Natural killer cell (primary cell): ENCODE results near the gene STAT5B. TPM values are rescaled to one million over a fixed set of nuclear protein-coding genes. Genes with fewer than 3 reads are reported as not detected.

Experiments
- ATAC-seq, 3 donors: fragments of 150-1000 bp in 2 of 3; fragments of 200-7000 bp in 1 of 3; cut with Tn5 transposase; 1 replicate in 1 of 3; 2 replicates in 2 of 3; pipeline ENCODE4 v1.10.0; 2021; ENCODE audit warnings: mild to moderate bottlenecking in 2 of 3, moderate library complexity in 2 of 3
- DNase-seq, 2 donors: peaks; one replicate each; pipeline versions ENCODE4 v3.0.0 to v3.0.0-alpha.2; 2013 to 2021; ENCODE audit warnings: mixed read lengths in 1 of 2
- H3K27ac ChIP-seq: one replicate; pipeline ENCODE4 v1.5.1; 2013; ENCODE audit warnings: mild to moderate bottlenecking, low read length
- H3K27me3 ChIP-seq: one replicate; pipeline ENCODE4 v1.6.1; 2013; ENCODE audit warnings: low read length; ENCODE audit not compliant: control insufficient read depth, insufficient read depth
- H3K36me3 ChIP-seq: one replicate; pipeline ENCODE4 v1.6.1; 2013; ENCODE audit warnings: low read length; ENCODE audit not compliant: control insufficient read depth, insufficient read depth
- H3K4me1 ChIP-seq: one replicate; pipeline ENCODE4 v1.6.1; 2013; ENCODE audit warnings: low read length; ENCODE audit not compliant: control insufficient read depth, insufficient read depth
- H3K4me3 ChIP-seq: one replicate; pipeline ENCODE4 v1.5.1; 2013; ENCODE audit warnings: low read length
- H3K9me3 ChIP-seq: one replicate; pipeline ENCODE4 v1.6.1; 2013; ENCODE audit warnings: low read length; ENCODE audit not compliant: control insufficient read depth, insufficient read depth
- H3K27ac Mint-ChIP-seq, 2 donors: one replicate each; pipeline ENCODE4 v1.8.0; 2022; ENCODE audit warnings: mild to moderate bottlenecking in 2 of 2, mixed read lengths in 2 of 2, moderate library complexity in 1 of 2
- H3K27me3 Mint-ChIP-seq, 2 donors: one replicate each; pipeline ENCODE4 v1.8.0; 2022; ENCODE audit warnings: low read depth in 2 of 2, mixed read lengths in 2 of 2
- H3K36me3 Mint-ChIP-seq: one replicate; pipeline ENCODE4 v1.8.0; 2022; ENCODE audit warnings: mixed read lengths
- H3K4me1 Mint-ChIP-seq, 2 donors: one replicate each; pipeline ENCODE4 v1.8.0; 2022; ENCODE audit warnings: mixed read lengths in 2 of 2
- H3K4me3 Mint-ChIP-seq: one replicate; pipeline ENCODE4 v1.8.0; 2022; ENCODE audit warnings: mild to moderate bottlenecking, moderate library complexity, mixed read lengths
- H3K9me3 Mint-ChIP-seq, 2 donors: one replicate each; pipeline ENCODE4 v1.8.0; 2022; ENCODE audit warnings: mixed read lengths in 2 of 2
- WGBS: methylation state at CpG from one replicate; pipeline ENCODE4 v1.1.7; 2013; ENCODE audit warnings: missing lambda C conversion rate; ENCODE audit not compliant: insufficient coverage; 5-methylcytosine and 5-hydroxymethylcytosine counted together
- intact Hi-C: fragments of 100-400 bp; cut with micrococcal nuclease; formaldehyde crosslinking; loops from one replicate; pipeline ENCODE4 v1.14.2; 2022
- total RNA-seq, 4 donors: library from RNA; stranded (reverse); fragments of 120-200 nt in 1 of 4; gene quantifications; one replicate each; pipeline versions ENCODE4 v1.2.3 to v1.2.4, GENCODE V29; 2013 to 2022
- TF ChIP-seq, protein P1 (sequence below): fragments of 200-600 bp; IDR thresholded peaks from one replicate; pipeline ENCODE4 v1.8.0; 2022; ENCODE audit warnings: antibody characterized with exemption

STAT5B gene
- total RNA-seq, 3 donors from 2014 or later (not counting 1 experiment from before 2014, with no cell fraction given), result 79.9 to 112 (median 103) TPM

DNA sequence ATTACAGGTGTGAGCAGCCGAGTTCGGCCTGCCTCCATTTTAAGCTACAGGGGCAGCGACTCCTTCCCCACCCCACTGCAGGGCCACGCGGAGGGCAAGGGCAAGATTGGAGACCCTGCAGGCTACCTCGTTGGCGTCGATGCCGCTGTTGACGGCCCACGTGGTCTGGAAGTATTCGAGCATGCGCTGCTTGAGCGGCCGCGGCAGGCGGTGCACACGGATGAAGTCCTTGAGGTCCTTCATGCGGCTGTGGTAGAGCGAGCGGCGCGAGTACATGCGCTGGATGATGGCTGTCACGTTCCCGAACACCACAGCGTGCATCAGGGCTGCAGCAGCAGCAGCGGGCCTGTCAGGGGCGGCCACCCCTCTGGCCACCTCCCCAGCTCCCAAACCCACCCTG, 106.8 kb downstream of the STAT5B start:
- Histone ChIP-seq H3K4me1 (no peaks in the 10 kb centered on the region), H3K4me3 (no peak overlapping the region), H3K27ac (no peak overlapping the region), H3K9me3 (no peaks in the 10 kb centered on the region), H3K27me3 (no peaks in the 10 kb centered on the region), H3K36me3 (no peaks in the 10 kb centered on the region)
- WGBS, result 97% methylated on average over 29 of the region's 29 CpGs
- Mint-ChIP-seq H3K4me3 (no peak overlapping the region), H3K4me1 (no peaks in the 10 kb centered on the region), H3K27ac (no peak overlapping the region), H3K27me3 (peaks cover 0 to 6% of the 10 kb centered on the region in 2 donors), H3K9me3 (no peaks in the 10 kb centered on the region), H3K36me3 (no peaks in the 10 kb centered on the region)
- intact Hi-C loops, result no loop called here
- TF ChIP-seq, protein P1, sequence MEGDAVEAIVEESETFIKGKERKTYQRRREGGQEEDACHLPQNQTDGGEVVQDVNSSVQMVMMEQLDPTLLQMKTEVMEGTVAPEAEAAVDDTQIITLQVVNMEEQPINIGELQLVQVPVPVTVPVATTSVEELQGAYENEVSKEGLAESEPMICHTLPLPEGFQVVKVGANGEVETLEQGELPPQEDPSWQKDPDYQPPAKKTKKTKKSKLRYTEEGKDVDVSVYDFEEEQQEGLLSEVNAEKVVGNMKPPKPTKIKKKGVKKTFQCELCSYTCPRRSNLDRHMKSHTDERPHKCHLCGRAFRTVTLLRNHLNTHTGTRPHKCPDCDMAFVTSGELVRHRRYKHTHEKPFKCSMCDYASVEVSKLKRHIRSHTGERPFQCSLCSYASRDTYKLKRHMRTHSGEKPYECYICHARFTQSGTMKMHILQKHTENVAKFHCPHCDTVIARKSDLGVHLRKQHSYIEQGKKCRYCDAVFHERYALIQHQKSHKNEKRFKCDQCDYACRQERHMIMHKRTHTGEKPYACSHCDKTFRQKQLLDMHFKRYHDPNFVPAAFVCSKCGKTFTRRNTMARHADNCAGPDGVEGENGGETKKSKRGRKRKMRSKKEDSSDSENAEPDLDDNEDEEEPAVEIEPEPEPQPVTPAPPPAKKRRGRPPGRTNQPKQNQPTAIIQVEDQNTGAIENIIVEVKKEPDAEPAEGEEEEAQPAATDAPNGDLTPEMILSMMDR, result no peak
- no peak for DNase-seq
- ATAC-seq, result no peak

DNA sequence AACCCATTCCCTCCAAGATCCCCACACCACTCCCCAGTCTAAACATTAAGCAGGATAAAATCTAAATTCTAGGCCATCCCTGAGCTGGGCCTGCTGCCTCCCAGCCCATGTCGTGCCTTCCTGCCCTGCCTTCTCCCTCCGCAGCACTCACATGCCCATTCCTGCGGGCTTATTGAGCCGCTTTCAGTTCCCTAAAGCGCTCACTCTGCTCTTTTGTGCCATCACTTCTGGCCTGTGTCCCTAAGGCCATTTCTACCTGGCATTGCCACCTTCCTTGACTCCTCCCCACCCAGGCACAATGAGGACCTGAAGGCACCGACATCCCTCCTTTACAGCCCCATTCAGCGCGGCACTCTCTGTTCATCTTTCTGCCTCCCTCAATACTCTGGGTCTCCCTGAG, 108.4 kb downstream of the STAT5B start:
- Mint-ChIP-seq H3K9me3 (no peaks in the 10 kb centered on the region), H3K4me1 (peaks cover 0 to 4% of the 10 kb centered on the region in 2 donors), H3K27me3 (peaks cover 0 to 6% of the 10 kb centered on the region in 2 donors), H3K36me3 (no peaks in the 10 kb centered on the region), H3K27ac (no peak overlapping the region), H3K4me3 (no peak overlapping the region)
- WGBS, result 89% methylated on average over 8 of the region's 8 CpGs
- no peaks in the 10 kb centered on the region for H3K36me3 ChIP-seq
- H3K9me3 ChIP-seq, result no peaks in the 10 kb centered on the region
- DNase-seq (no peak), ATAC-seq (no peak)
- no peak overlapping the region for H3K4me3 ChIP-seq
- no peaks in the 10 kb centered on the region for H3K4me1 ChIP-seq
- intact Hi-C loops, result no loop called here
- TF ChIP-seq, protein P1, result no peak
- H3K27ac ChIP-seq, result no peak overlapping the region
- no peaks in the 10 kb centered on the region for H3K27me3 ChIP-seq

DNA sequence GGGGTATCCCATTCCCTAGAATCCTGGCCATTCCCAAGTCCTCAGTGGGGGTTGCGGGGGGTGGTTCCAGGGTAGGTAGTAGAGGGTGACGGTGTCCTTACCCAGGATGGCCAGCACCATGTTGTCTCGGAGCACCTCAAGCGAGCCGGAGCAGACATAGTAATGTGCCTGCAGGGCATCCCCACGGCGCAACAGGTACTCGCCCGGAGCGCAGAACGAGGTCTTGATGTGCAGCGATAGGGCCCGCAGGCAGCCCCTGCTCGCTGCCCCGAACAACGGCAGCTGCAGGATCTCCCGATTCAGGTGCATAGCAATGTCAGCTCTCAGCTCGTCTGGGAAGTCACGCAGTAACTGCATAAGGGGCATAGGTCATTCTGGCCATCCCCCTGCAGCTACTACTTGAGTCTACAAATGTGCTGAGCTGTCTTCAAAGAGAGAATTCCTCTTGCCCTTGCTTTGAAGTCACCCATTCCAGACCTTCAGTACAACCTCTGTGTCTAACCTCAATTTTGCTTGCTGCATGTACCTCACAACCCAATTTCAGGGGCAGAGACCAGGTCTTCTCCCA, 109.9 kb downstream of the STAT5B start:
- H3K27ac ChIP-seq, result no peak overlapping the region
- no peak overlapping the region for H3K4me3 ChIP-seq
- peaks cover 0 to 6% of the 10 kb centered on the region in 2 donors for H3K27me3 Mint-ChIP-seq
- peaks cover 0 to 4% of the 10 kb centered on the region in 2 donors for H3K4me1 Mint-ChIP-seq
- no peak for DNase-seq
- H3K36me3 ChIP-seq, result no peaks in the 10 kb centered on the region
- H3K9me3 ChIP-seq, result no peaks in the 10 kb centered on the region
- WGBS, result 95% methylated on average over 19 of the region's 19 CpGs
- H3K27me3 ChIP-seq, result no peaks in the 10 kb centered on the region
- H3K27ac Mint-ChIP-seq, result no peak overlapping the region
- peaks cover 6% of the 10 kb centered on the region for H3K4me1 ChIP-seq
- intact Hi-C loops, result no loop called here
- H3K4me3 Mint-ChIP-seq, result no peak overlapping the region
- no peak for ATAC-seq
- TF ChIP-seq, protein P1, result no peak
- no peaks in the 10 kb centered on the region for H3K36me3 Mint-ChIP-seq
- no peaks in the 10 kb centered on the region for H3K9me3 Mint-ChIP-seq

DNA sequence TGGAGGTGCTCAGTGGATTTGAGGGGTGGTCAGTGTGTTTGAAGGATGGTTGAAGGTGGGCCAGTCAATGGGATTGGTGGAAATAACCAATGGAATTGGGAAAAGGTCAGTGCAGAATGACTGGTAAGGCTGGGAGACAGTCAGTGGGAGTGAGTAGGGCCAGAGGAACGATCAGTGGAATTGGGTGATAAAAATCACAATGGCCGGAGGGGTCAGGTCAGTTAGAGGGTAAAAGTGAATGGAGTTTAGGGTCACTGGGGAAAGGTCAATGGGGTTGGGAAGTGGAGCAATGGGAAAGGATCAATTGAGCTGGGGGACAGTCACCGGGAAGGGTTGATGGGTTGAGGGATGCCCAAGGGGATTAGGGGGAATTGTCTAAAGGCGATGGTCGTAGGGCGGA, 110.4 kb downstream of the STAT5B start:
- Histone ChIP-seq H3K4me1 (peaks cover 8% of the 10 kb centered on the region), H3K36me3 (no peaks in the 10 kb centered on the region), H3K9me3 (no peaks in the 10 kb centered on the region), H3K27ac (no peak overlapping the region), H3K4me3 (no peak overlapping the region), H3K27me3 (no peaks in the 10 kb centered on the region)
- Mint-ChIP-seq H3K36me3 (no peaks in the 10 kb centered on the region), H3K27ac (no peak overlapping the region), H3K4me1 (peaks cover 0 to 4% of the 10 kb centered on the region in 2 donors), H3K9me3 (no peaks in the 10 kb centered on the region), H3K4me3 (no peak overlapping the region), H3K27me3 (peaks cover 0 to 6% of the 10 kb centered on the region in 2 donors)
- ATAC-seq (no peak), DNase-seq (no peak)
- TF ChIP-seq, protein P1, result no peak
- intact Hi-C loops, result no loop called here
- 96% methylated on average over 6 of the region's 6 CpGs for WGBS
